ENCODE data around the gene NCCRP1. TPM values are rescaled to one million over a fixed set of nuclear protein-coding genes. Genes with fewer than 3 reads are reported as not detected.

The NCCRP1 gene
- total RNA-seq, 4 donors from 2014 or later = 208 to 737 (median 262) TPM

- DNase-seq = no peak
- Histone ChIP-seq H3K27me3 (peaks cover 0 to 66% (median 7%) of the 10 kb centered on the region in 4 donors), H3K9me3 (no peaks in the 10 kb centered on the region), H3K27ac (peak overlapping the region; percentile 34 to 80 (median 75)), H3K4me3 (peak overlapping the region in 1 of 4 donors; percentile 53), H3K36me3 (peaks cover 0 to 8% (median 0%) of the 10 kb centered on the region in 3 donors), H3K4me1 (peaks cover 5 to 58% (median 13%) of the 10 kb centered on the region in 3 donors)
- intact Hi-C loops (cut with DNase I) = no loop called here
- TF ChIP-seq CTCF (IDR thresholded peaks at IDR 0.05) (no peak), POLR2A (IDR thresholded peaks at IDR 0.05) (no peak)
- 43% methylated on average over 8 of the region's 9 CpGs for WGBS, 2 donors
Observed at GRCh38 chr19:39195755-39196154, 1.0 kb upstream of the NCCRP1 start.

GRCh38 chr19:39196320-39196719 lies 444 bp upstream of the NCCRP1 start:
- Histone ChIP-seq H3K36me3 (peaks cover 0 to 8% (median 0%) of the 10 kb centered on the region in 3 donors), H3K9me3 (no peaks in the 10 kb centered on the region), H3K4me1 (peaks cover 5 to 58% (median 13%) of the 10 kb centered on the region in 3 donors), H3K27ac (peak overlapping the region; percentile 34 to 80 (median 75)), H3K4me3 (peak overlapping the region in 2 of 4 donors; percentile 40 to 53), H3K27me3 (peaks cover 0 to 71% (median 7%) of the 10 kb centered on the region in 4 donors)
- DNase-seq = no peak
- WGBS, 2 donors = 41% methylated on average over 3 of the region's 7 CpGs; no CpG with 5 or more reads in 1 of the 2 donors
- TF ChIP-seq POLR2A (IDR thresholded peaks at IDR 0.05) (no peak), CTCF (IDR thresholded peaks at IDR 0.05) (no peak)
- intact Hi-C loops (cut with DNase I) = no loop called here

- Histone ChIP-seq H3K9me3 (no peaks in the 10 kb centered on the region), H3K4me1 (peaks cover 5 to 55% (median 13%) of the 10 kb centered on the region in 3 donors), H3K4me3 (peak overlapping the region; percentile 40 to 55 (median 48)), H3K27me3 (peaks cover 3 to 86% (median 7%) of the 10 kb centered on the region in 4 donors), H3K27ac (peak overlapping the region in 3 of 4 donors; percentile 72 to 80 (median 78)), H3K36me3 (peaks cover 0 to 8% (median 0%) of the 10 kb centered on the region in 3 donors)
- 33 to 40% methylated on average over 4 to 5 of the region's 5 CpGs for WGBS, 2 donors
- intact Hi-C loops (cut with DNase I) = no loop called here
- DNase-seq = no peak
- TF ChIP-seq POLR2A (IDR thresholded peaks at IDR 0.05) (no peak), CTCF (IDR thresholded peaks at IDR 0.05) (peak in 1 of 6 experiments; percentile 4)
Observed at GRCh38 chr19:39197808-39198207, 1.0 kb downstream of the NCCRP1 start.

GRCh38 chr19:39199025-39199424 lies 2.3 kb downstream of the NCCRP1 start:
- intact Hi-C loops (cut with DNase I) = no loop called here
- TF ChIP-seq CTCF (IDR thresholded peaks at IDR 0.05) (no peak), POLR2A (IDR thresholded peaks at IDR 0.05) (no peak)
- WGBS, 2 donors = 49 to 60% methylated on average over 5 to 8 of the region's 11 CpGs
- H3K27me3 ChIP-seq = peaks cover 10 to 98% (median 14%) of the 10 kb centered on the region in 4 donors
- DNase-seq = no peak
- H3K36me3 ChIP-seq = peaks cover 0 to 8% (median 0%) of the 10 kb centered on the region in 3 donors
- H3K4me1 ChIP-seq = peaks cover 5 to 46% (median 13%) of the 10 kb centered on the region in 3 donors
- H3K4me3 ChIP-seq = peak overlapping the region; percentile 2 to 53 (median 42)
- peak overlapping the region in 1 of 4 donors; percentile 78 for H3K27ac ChIP-seq
- H3K9me3 ChIP-seq = no peaks in the 10 kb centered on the region

- H3K27me3 ChIP-seq = peaks cover 11 to 97% (median 15%) of the 10 kb centered on the region in 4 donors
- 64 to 83% methylated on average over 9 to 13 of the region's 32 CpGs for WGBS, 2 donors
- no peak for TF ChIP-seq POLR2A (IDR thresholded peaks at IDR 0.05)
- intact Hi-C loops (cut with DNase I) = no loop called here
- peaks cover 0 to 8% (median 0%) of the 10 kb centered on the region in 3 donors for H3K36me3 ChIP-seq
- peaks cover 5 to 44% (median 13%) of the 10 kb centered on the region in 3 donors for H3K4me1 ChIP-seq
- peak overlapping the region in 2 of 4 donors; percentile 6 to 15 for H3K4me3 ChIP-seq
- H3K9me3 ChIP-seq = no peaks in the 10 kb centered on the region
- H3K27ac ChIP-seq = no peak overlapping the region
- no peak for DNase-seq
Observed at GRCh38 chr19:39200066-39200802, 3.5 kb downstream of the NCCRP1 start.
